Caki2 (cell line): Measurements from ENCODE around the gene PRORP. TPM values are rescaled to one million over a fixed set of nuclear protein-coding genes. Genes with fewer than 3 reads are reported as not detected.
A peak's percentile ranks its signal among the peaks of the same experiment; 100 is the strongest.
"Not testable (repeated sequence)": the region's sequence is repeated elsewhere in the genome, so short reads cannot be mapped to it uniquely, and the experiment has no call there.

Experiments
- DNase-seq: peaks from one replicate; pipeline ENCODE4 v3.0.0-alpha.2; 2015; ENCODE audit warnings: low read depth
- in situ Hi-C: cut with HindIII; loops from 2 replicates; pipeline ENCODE4 v1.10.0; 2016; ENCODE audit warnings: low sequenced_read_pairs, low pct_unique_long_range_greater_than_20kb, mixed read lengths
- total RNA-seq: library from RNA; depleted of rRNA; stranded (reverse); fragments of >200 nt; shearing (Covaris generic); gene quantifications from 2 replicates; pipeline ENCODE4 v1.2.3, GENCODE V29; 2014; ENCODE audit warnings: low replicate concordance

The PRORP gene
- total RNA-seq, 1 experiment from 2014 or later: 22.8 TPM

DNA sequence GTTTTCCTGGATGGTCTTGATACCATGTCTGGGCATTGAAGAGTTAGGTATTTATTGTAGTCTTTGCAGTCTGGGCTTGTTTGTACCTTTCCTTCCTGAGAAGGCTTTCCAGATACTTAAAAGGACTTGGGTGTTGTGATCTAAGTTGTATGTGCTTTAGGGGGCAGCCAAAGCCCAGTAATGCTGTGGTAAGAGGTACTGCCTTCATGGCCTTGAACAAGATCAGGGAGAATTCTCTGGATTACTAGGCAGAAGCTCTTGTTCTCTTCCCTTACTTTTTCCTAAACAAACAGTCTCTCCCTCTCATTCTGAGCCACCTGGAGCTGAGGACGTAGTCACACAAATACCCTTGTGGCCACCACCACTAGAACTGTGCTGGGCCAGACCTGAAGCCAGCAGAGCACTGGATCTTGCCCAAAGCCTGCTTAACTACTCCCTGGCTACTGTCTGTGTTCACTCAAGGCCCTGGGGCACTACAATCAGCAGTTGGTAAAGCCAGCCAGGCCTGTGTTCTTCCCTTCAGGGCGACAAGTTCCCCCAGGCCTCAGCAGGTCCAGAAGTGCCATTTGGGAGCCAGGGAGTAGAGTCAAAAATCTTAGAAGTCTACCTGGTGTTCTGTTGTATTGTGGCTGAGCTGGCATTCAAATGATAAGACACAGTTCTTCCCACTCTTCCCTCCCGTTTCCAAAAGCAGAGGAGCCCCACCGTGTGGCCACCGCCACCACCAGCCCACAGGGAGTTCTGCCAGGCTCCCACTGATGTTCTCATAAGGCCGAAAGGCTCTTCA is 11.4 kb downstream of the PRORP start:
- in situ Hi-C loops: no loop called here
- no peak for DNase-seq

DNA sequence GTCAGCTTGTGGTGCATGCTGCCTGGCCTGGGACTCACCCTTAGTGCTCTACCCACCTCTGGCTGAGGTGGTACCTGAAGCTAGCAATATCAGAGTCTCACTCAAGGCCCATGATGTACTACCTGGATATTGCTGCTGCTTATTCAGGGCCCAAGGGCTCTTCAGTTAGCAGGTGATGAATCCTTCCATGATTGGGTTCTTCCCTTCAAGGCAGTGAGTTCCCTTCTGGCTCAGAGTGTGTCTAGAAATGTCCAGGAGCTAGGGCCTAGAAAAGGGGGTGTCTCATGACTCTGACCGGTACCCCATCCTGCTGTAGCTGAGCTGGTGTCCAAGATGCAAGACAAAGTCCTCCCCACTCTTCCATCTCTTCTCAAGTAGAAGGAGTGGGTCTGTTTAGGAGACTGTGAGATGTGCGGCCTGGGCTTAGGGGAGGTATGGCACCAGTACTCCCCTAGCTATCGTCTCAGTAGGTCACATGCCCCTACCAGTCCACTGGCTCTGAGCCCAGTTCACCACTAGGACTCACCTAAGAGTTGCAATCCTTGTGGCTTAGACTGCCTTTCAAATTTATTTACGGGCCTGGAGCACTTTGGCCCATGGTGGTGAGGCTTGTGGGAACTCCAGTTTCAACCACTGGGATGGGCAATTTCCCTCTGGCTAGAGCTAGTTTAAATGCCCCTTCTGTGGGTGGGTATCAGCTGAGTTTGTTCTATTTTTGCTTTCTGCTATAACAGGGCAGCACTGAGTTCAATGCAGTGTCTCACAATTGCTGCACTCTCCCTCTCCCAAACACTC is 12.2 kb downstream of the PRORP start:
- in situ Hi-C loops: no loop called here

DNA sequence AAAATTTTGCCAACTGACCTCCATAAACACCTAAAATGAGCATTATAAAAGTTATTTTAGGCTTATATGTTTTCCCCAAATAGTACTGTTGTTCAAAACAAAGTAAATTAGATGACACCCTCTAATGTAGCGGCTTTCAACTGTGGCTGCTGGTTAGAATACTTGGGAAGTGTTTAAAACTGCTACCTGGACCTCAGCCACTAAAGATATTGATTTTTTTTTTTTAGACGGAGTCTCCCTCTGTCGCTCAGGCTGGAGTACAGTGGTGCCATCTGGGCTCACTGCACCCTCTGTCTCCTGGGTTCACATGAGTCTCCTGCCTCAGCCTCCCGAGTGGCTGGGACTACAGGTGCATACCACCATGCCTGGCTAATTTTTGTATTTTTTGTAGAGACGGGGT is 16.2 kb downstream of the PRORP start:
- in situ Hi-C loops: no loop called here

More for the DNA sequence above, 12.2 kb downstream of the PRORP start:
- no peak for DNase-seq

DNA sequence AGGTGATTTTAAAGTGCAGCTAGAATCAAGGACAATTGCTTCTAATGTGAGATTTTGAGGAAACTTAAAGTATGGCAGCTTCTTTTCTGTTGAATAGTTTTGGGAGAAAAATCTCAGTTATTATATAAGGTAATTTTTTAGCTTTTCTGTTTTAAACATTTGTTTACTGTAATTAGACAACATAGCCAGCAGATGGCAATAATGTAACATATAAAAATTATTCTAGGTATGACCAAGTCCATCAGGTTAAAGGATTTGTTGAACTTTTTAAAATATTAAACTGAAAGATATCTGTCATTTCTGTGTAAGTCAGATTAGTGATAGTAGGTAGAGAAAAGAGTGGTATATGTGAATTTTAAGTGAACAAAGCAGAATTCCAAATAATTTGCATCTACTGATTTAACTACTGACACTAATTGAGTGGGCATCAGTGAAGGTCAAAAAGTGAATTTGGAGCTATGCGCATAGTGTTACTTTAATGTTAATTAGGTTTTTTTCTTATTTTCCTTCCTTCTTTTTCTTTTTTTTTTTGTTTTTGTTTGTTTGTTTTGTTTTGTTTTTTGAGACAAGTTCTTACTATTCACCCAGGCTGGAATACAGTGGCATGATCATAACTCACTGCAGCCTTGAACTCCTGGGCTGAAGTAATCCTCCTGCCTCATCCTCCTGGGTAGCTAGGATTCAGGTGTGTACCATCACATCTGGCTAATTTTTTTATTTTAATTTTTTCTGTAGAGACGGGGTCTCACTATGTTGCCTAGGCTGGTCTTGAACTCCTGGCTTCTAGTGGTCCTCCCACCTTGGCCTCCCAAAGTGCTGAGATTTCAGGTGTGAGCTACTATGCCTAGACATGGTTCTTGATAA is 18.6 kb downstream of the PRORP start:
- DNase-seq: no peak

More for the DNA sequence above, 16.2 kb downstream of the PRORP start:
- no peak for DNase-seq

DNA sequence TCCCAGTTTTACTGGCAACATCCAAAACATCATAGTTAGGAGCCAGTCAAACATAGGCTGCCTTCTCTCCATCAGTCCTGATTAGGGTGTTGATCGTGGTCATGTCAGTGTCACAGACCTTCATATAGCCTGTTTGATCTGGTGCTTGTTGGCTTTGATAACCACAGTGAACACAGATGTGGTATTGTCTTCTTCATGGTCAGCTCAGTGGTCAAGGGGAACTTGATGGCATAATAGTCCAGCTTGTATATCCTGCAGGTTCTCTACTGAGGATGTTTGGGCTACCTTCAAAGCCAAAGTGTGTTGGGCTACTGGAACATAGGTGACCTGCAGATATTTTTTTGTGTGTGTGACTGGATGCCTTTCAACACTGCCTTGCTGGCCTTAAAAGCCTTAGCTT is 21.7 kb downstream of the PRORP start:
- no peak for DNase-seq
- in situ Hi-C loops: no loop called here

More for the DNA sequence above, 18.6 kb downstream of the PRORP start:
- in situ Hi-C loops: no loop called here

DNA sequence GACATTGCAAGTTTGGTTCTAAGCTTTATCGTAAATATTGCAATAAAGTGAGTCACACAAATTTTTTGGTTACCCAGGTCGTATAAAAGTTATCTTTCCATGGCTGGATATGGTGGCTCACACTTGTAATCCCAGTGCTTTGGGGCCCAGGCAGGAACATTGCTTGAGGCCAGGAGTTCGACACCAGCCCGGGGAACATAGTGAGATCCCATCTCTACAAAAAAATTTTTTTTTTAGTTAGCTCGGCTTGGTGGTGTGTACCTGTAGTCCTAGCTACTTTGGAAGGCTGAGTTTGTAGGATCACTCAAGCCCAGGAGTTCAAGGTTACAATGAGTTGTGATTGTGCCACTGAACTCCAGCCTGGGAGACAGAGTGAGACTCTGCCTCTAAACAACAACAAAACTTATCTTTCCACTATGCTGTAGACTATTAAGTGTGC is 24.4 kb downstream of the PRORP start:
- in situ Hi-C loops: no loop called here
- DNase-seq: no peak

DNA sequence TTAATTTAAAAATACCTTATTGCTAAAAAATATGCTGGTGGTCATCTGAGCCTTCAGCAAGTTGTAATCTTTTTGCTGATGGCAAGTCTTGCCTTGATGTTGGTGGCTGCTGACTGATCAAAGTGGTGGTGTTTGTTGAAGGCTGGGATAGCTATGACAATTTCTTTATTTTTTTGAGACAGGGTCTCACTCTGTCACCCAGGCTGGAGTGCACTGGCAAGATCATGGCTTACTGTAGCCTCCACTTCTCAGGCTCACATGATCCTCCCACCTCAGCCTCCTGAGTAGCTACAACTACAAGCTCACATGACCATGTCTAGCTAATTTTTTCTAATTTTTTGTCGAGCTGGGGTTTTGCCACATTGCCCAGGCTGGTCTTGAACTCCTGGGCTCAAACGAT is 24.8 kb downstream of the PRORP start:
- DNase-seq: no peak
- in situ Hi-C loops: no loop called here

DNA sequence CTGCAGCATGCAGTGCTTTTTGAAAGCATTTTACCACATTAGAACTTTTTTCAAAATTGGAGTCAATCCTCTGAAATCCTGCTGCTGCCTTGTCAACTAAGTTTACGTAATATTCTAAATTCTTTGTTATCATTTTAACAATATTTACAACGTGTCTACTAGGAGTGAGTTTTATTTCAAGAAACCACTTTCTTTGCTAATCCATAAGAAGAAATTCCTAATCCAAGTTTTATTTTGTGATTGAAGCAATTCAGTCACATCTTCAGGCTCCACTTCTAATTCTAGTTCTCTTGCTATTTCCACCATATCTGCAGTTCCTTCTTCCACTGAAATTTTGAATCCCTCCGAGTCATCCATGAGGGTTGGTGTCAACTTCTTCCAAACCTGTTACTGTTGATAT is 25.4 kb downstream of the PRORP start:
- no peak for DNase-seq
- in situ Hi-C loops: no loop called here

DNA sequence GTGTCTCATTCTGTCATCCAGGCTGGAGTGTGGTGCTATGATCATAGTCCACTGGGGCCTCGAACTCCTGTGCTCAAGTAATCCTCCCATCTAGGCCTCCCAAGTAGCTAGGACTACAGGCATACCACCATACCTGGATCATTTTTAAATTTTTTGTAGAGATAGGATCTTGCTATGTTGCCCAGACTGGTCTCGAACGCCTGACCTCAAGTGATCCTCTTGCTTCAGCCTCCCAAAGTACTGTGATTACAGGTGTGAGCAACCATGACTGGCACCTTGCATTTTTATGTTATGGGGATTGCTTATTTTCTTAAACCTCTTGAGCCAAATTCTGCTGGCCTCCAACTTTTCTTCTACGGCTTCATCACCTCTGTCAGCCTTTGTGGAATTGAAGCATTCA is 26.9 kb downstream of the PRORP start:
- no peak for DNase-seq
- in situ Hi-C loops: no loop called here

DNA sequence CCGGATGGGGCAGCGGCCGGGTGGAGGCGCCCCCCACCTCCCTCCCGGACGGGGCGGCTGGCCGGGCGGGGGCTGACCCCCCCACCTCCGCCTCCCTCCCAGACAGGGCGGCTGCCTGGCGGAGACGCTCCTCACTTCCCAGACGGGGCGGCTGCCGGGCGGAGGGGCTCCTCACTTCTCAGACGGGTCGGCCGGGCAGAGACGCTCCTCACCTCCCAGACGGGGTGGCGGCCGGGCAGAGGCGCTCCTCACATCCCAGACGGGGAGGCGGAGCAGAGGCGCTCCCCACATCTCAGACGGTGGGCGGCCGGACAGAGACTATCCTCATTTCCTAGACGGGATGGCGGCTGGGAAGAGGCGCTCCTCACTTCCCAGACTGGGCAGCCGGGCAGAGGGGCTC is 30.2 kb downstream of the PRORP start:
- in situ Hi-C loops: loop anchor here (10.0 kb wide), 1 partner anchor 252 kb away; the partner anchor contains the start of gene NFKBIA

DNA sequence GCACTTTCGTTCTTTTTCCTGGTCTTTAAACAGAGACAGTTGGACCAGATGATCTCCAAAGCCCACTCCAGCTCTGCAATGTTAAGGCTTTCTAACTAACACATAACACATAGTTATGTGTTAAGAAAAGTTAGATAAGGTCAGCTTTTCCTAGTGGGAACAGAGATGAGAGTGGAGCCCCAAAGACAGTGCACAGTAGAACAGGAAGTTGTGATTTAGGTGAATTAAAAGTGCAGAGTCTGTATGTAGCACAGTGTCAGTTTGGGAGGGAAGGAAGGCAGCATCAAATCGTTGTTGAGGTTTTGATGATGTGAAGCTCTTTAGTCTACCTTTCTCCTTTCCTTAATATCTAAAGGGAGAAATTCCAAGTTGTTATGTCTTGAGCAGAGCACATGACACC is 31.7 kb downstream of the PRORP start:
- no peak for DNase-seq
- in situ Hi-C loops: loop anchor here (10.0 kb wide), 1 partner anchor 251 kb away; the partner anchor contains the start of gene NFKBIA

More for the DNA sequence above, 30.2 kb downstream of the PRORP start:
- not testable (repeated sequence) for DNase-seq

DNA sequence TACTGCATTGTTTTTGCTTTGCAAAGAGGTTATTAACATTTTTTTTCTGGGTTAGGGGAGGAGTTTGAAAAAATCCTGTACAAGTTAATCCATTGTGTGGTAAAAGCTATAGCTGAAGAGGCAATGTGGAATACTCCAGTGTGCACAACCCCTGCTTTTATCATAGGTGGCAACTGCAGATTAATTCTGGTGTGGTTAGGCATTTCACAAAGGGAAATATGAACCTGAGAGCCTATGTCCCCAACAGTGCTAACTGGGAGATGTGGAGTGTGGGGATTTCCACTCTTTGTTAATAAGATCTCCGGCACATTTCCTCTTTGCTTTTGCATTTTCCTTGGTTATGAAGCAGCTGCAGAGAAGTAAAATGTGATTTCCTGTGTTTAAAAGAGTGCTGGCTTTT is 33.6 kb downstream of the PRORP start:
- in situ Hi-C loops: loop anchor here (10.0 kb wide), 1 partner anchor 249 kb away; the partner anchor contains the start of gene NFKBIA
- DNase-seq: peak; percentile 28

DNA sequence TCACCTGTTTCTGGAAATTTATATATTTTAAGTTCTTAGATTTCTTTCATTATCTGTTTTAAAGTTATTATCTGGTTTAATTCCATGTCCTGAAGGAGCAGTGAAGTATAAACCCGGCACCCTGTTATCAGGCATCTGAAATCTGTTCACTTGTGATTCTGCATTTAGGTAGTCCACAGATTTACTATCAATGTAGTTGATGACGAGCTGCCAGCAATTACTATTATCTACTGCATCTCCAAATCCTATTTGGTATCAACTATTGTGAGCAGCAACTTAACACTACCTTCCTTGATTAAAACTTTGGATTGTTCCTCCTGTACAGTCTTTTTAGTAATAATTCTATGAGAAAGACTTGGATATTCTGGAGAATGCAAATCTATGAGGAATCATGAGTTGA is 36.1 kb downstream of the PRORP start:
- in situ Hi-C loops: loop anchor here (10.0 kb wide), 1 partner anchor 246 kb away; the partner anchor contains the start of gene NFKBIA
- DNase-seq: no peak

DNA sequence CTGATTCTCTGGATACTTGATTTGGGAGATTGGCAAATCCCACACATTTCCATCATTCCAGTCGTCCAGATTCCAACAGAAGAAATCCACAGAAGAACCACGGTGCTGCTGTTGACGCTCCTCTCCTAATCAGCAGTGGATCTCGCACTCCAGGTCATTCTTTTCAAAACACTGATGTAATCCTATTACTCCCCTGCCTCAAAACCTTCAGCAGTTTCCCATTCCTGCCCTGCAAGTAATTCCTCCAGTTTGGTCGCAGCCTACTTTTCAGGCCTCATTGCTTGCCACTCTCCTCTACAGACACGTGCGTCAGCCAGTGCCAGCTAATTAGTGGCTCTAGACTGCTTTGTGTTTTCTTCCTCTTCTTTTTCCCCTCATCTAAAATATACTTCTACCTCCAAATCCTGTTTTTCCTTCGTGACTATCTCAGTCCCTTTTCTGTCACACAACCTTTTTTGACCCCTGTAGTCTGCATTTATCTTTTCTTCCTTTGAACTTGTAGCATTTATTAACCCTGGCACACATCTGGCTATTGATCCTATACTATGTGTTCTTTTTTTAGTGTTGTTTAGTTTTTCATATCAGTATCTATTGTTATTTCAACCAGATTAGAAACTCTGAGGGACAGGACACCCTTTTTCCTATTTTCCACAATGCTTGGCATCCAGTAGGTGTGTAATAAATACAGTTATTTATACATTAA is 36.8 kb downstream of the PRORP start:
- in situ Hi-C loops: loop anchor here (10.0 kb wide), 1 partner anchor 246 kb away; the partner anchor contains the start of gene NFKBIA

DNA sequence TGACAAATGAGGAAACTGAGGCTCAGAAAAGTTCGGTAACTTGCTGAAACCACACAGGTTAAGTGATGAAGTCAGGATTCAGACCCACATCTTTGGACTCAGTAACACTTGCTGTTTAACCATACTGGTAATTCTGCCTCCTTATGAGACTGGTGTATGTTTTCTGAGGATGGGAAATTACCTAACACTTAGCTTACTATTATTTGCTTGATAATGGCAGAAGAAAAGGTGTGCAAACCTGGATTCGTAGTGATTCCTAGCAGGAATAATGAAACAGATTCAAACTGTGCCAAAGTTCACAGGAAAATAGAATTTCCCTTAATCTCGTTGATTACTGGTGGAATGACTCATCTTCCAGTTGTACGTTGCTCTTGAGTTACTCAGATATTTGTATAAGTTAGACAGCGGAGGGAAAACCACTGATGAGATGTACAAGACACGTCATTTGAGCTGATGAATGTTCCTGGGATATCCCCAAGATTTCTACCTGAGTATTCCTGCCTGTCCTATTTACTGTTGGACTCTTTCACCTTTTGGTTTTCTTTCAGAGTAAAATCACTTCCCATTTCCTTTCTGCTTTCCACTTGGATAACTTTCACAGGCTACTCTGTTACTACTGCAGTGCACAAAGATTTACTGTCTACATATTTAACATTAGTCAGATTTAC is 37.5 kb downstream of the PRORP start:
- DNase-seq: peak; percentile 88
- in situ Hi-C loops: loop anchor here (10.0 kb wide), 1 partner anchor 245 kb away; the partner anchor contains the start of gene NFKBIA

More for the DNA sequence above, 36.8 kb downstream of the PRORP start:
- peak; percentile 46 for DNase-seq

DNA sequence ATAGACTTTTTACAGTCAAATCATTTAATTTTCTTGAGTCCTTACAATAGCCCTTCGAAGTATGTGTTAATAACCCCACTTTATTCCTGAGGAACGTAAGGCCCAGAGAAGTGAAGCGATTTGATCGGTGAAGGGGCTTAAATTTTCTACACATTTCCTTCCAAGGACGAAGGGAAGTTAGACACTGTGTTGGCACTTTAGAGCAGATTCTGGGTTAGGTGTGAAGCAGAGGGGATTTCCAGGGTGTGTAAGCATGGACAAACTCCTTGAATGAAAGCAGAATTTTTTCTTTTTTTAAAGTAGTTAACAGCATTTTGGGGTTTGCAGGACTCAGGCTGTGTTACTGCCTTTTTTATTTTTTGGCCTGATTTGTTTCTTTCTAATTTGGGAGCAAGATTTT is 38.9 kb downstream of the PRORP start:
- DNase-seq: no peak
- in situ Hi-C loops: no loop called here

DNA sequence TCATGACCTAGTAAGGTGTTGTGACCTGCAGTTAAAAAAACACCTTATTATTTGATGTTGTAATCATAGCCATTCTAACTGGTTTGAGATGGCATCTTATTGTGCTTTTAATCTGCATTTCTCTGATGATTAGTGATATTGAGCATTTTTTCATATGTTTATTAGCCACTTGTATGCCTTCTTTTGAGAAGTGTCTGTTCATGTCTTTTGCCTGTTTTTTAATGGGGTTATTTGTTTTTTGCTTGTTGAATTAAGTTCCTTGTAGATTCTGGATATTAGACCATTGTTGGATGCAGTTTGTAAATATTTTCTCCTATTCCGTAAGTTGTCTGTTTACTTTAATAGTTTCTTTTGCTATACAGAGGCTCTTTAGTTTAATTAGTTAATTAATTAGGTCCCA is 41.0 kb downstream of the PRORP start:
- no peak for DNase-seq
- in situ Hi-C loops: no loop called here
